GM23338 (cell line): ENCODE data around the gene EHD2. TPM values are rescaled to one million over a fixed set of nuclear protein-coding genes. Genes with fewer than 3 reads are reported as not detected.
A peak's percentile ranks its signal among the peaks of the same experiment; 100 is the strongest.

Source experiments
- ATAC-seq: fragments of 200-7000 bp; cut with Tn5 transposase; 3 replicates; pipeline ENCODE4 v1.9.1; 2020
- DNase-seq: peaks from one replicate; pipeline ENCODE4 v3.0.0-alpha.2; 2015; ENCODE audit warnings: low spot score
- H2AFZ ChIP-seq: fragments of 200-600 bp; sonication (generic); 2 replicates; pipeline ENCODE4 v1.8.0; 2016; ENCODE audit warnings: antibody characterized with exemption, mild to moderate bottlenecking, moderate library complexity
- H3F3A ChIP-seq: fragments of 200-600 bp; sonication (generic); replicated peaks from 2 replicates; pipeline ENCODE4 v1.8.0; 2017; ENCODE audit warnings: antibody characterized with exemption, mixed run types, low read depth
- H3K27ac ChIP-seq: fragments of 200-600 bp; sonication (generic); 2 replicates; pipeline ENCODE4 v1.6.1; 2016; ENCODE audit warnings: low read depth
- H3K27me3 ChIP-seq: fragments of 200-600 bp; sonication (generic); 2 replicates; pipeline ENCODE4 v1.8.0; 2016; ENCODE audit warnings: mild to moderate bottlenecking, mixed run types, moderate library complexity; ENCODE audit not compliant: insufficient read depth
- H3K36me3 ChIP-seq: fragments of 200-600 bp; sonication (generic); 2 replicates; pipeline ENCODE4 v1.8.0; 2016; ENCODE audit warnings: mild to moderate bottlenecking; ENCODE audit not compliant: insufficient read depth
- H3K4me1 ChIP-seq: fragments of 200-600 bp; sonication (generic); 2 replicates; pipeline ENCODE4 v1.8.0; 2016; ENCODE audit warnings: mild to moderate bottlenecking, moderate library complexity; ENCODE audit not compliant: insufficient read depth
- H3K4me2 ChIP-seq: fragments of 200-600 bp; sonication (generic); 2 replicates; pipeline ENCODE4 v1.7.1; 2017; ENCODE audit warnings: mixed run types
- H3K4me3 ChIP-seq: fragments of 200-600 bp; sonication (generic); 2 replicates; pipeline ENCODE4 v1.6.1; 2016; ENCODE audit warnings: mixed run types
- H3K79me2 ChIP-seq: fragments of 200-600 bp; sonication (generic); replicated peaks from 2 replicates; pipeline ENCODE4 v1.8.0; 2017; ENCODE audit warnings: mild to moderate bottlenecking; ENCODE audit not compliant: insufficient read depth
- H3K9me2 ChIP-seq: fragments of 200-600 bp; sonication (generic); 2 replicates; pipeline ENCODE4 v1.8.0; 2017; ENCODE audit not compliant: insufficient read depth
- H4K20me1 ChIP-seq: fragments of 200-600 bp; sonication (generic); replicated peaks from 2 replicates; pipeline ENCODE4 v1.8.0; 2017; ENCODE audit warnings: mild to moderate bottlenecking; ENCODE audit not compliant: insufficient read depth
- H3K27ac Mint-ChIP-seq: 2 replicates; pipeline ENCODE4 v1.8.0; 2020; ENCODE audit warnings: inconsistent platforms, mild to moderate bottlenecking, moderate library complexity, mixed read lengths
- H3K27me3 Mint-ChIP-seq: 3 replicates; pipeline ENCODE4 v1.8.0; 2022; ENCODE audit warnings: low read depth, mild to moderate bottlenecking, moderate library complexity, mixed read lengths, inconsistent platforms; ENCODE audit not compliant: insufficient read depth, poor library complexity
- H3K36me3 Mint-ChIP-seq: 3 replicates; pipeline ENCODE4 v1.8.0; 2021; ENCODE audit warnings: low read depth, mild to moderate bottlenecking, inconsistent platforms, moderate library complexity, mixed read lengths
- H3K4me1 Mint-ChIP-seq: 3 replicates; pipeline ENCODE4 v1.8.0; 2020; ENCODE audit warnings: mild to moderate bottlenecking, inconsistent platforms, mixed read lengths
- H3K4me3 Mint-ChIP-seq: 3 replicates; pipeline ENCODE4 v1.8.0; 2021; ENCODE audit warnings: moderate library complexity, mild to moderate bottlenecking, inconsistent platforms, mixed read lengths
- H3K9me3 Mint-ChIP-seq: 3 replicates; pipeline ENCODE4 v1.8.0; 2020; ENCODE audit warnings: moderate library complexity, mild to moderate bottlenecking, inconsistent platforms, mixed read lengths
- CREB1 ChIP-seq: fragments of 250-450 bp; sonication (Bioruptor Pico); IDR thresholded peaks from 2 replicates; pipeline ENCODE4 v1.5.0; 2020; ENCODE audit warnings: low read depth, mild to moderate bottlenecking, moderate library complexity
- ETS1 ChIP-seq: IDR thresholded peaks from 2 replicates; pipeline ENCODE4 v1.6.1; 2016; ENCODE audit warnings: antibody characterized with exemption
- EZH2 ChIP-seq: fragments of 200-600 bp; sonication (generic); IDR thresholded peaks from one replicate; pipeline ENCODE4 v1.8.0; 2017; ENCODE audit warnings: antibody characterized with exemption, mild to moderate bottlenecking, low read depth; ENCODE audit not compliant: unreplicated experiment
- EZH2phosphoT487 ChIP-seq: fragments of 200-600 bp; sonication (generic); IDR thresholded peaks from one replicate; pipeline ENCODE4 v1.8.1; 2018; ENCODE audit warnings: antibody characterized with exemption; ENCODE audit not compliant: unreplicated experiment
- JUNB ChIP-seq: IDR thresholded peaks from one replicate; pipeline ENCODE4 v1.6.1; 2016; ENCODE audit warnings: antibody characterized with exemption; ENCODE audit not compliant: unreplicated experiment
- NANOG ChIP-seq: IDR thresholded peaks from 2 replicates; pipeline ENCODE4 v1.6.1; 2016; ENCODE audit warnings: antibody characterized with exemption, borderline replicate concordance
- POLR2AphosphoS5 ChIP-seq: IDR thresholded peaks from 2 replicates; pipeline ENCODE4 v1.6.1; 2016; ENCODE audit warnings: antibody characterized with exemption, low read depth
- STAT1 ChIP-seq: IDR thresholded peaks from one replicate; pipeline ENCODE4 v1.6.1; 2016; ENCODE audit warnings: antibody characterized with exemption; ENCODE audit not compliant: unreplicated experiment
- ZNF114 ChIP-seq: fragments of 250-450 bp; sonication (Bioruptor Pico); IDR thresholded peaks from 2 replicates; pipeline ENCODE4 v1.5.0; 2020; ENCODE audit warnings: mild to moderate bottlenecking, moderate library complexity
- ZNF331 ChIP-seq: fragments of 250-450 bp; sonication (Bioruptor Pico); IDR thresholded peaks from 2 replicates; pipeline ENCODE4 v1.5.0; 2020; ENCODE audit warnings: low read depth, mild to moderate bottlenecking, moderate library complexity
- polyA plus RNA-seq: library from polyadenylated mRNA; unstranded; fragments of >200 nt; fragmentation: Nextera tagmentation; extraction: Ambion mirVana; gene quantifications from 2 replicates; pipeline ENCODE4 v1.2.1, GENCODE V29; 2016
- total RNA-seq: library from RNA; depleted of rRNA; stranded (reverse); fragments of >200 nt; shearing (Covaris generic); gene quantifications from 2 replicates; pipeline ENCODE4 v1.2.3, GENCODE V29; 2014
- TF ChIP-seq, protein P1 (sequence below), 2 experiments: fragments of 200-600 bp in 1 of 2; sonication (generic) in 1 of 2; conservative IDR thresholded peaks; 2 replicates each; pipeline versions ENCODE4 v1.5.1 to v1.6.1; 2016 to 2017; ENCODE audit warnings: antibody characterized with exemption in 2 of 2, low read depth in 2 of 2, mild to moderate bottlenecking in 2 of 2, moderate library complexity in 1 of 2
- TF ChIP-seq, protein P2 (sequence below): fragments of 250-450 bp; sonication (Bioruptor Pico); IDR thresholded peaks from 2 replicates; pipeline ENCODE4 v1.5.0; 2020; ENCODE audit warnings: mild to moderate bottlenecking, moderate library complexity
- TF ChIP-seq, protein P3 (sequence below): IDR thresholded peaks from one replicate; pipeline ENCODE4 v1.6.1; 2018; ENCODE audit warnings: antibody characterized with exemption; ENCODE audit not compliant: unreplicated experiment

Gene EHD2
- total and polyA plus RNA-seq, 2 experiments from 2014 or later = 6.6 to 10.8 TPM

DNA sequence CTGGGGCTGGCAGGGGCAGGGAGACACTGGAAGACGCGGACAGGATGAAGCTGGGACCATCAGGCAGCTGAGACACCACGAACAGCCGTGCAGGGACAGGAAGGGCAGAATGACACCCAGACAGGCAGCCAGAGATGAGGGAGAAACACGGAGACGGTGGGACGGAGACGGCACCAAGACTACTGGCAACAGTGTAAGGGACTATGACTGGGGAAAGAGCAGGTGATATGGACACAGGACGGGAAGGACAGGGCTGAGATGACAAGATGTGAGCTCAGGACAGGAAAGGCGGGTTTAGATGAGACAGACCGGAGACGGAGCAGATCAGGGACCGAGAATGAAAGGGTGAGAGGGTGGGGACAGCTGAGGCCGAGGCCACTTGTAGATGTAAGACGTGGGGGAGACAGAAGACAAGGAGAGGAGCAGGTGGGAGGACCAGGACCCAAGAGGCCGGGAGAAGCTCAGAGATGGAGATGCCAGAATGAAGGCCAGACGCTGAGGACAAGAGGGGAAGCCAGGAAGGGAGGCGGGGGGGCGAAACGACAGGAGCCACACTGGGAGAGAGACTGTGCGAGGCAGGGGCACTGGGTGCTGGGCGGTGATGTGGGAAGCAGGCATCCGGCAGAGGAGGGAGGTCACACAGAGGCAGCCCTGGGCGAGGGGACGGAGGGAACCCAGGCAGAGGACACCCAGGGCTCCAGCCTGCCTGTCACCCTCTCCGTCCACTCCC is 17.5 kb upstream of the EHD2 start:
- Histone ChIP-seq H4K20me1 (peaks cover 4% of the 10 kb centered on the region), H3K9me2 (no peaks in the 10 kb centered on the region), H3K4me3 (no peak overlapping the region), H3F3A (peaks cover 9% of the 10 kb centered on the region; the same call in 1 of the 2 replicates), H3K27me3 (no peaks in the 10 kb centered on the region), H3K27ac (no peak overlapping the region), H2AFZ (no peak overlapping the region), H3K4me2 (no peak overlapping the region), H3K36me3 (peaks cover 10% of the 10 kb centered on the region), H3K79me2 (no peaks in the 10 kb centered on the region), H3K4me1 (no peaks in the 10 kb centered on the region)
- Mint-ChIP-seq H3K4me1 (peaks cover 7% of the 10 kb centered on the region), H3K27me3 (peaks cover 16% of the 10 kb centered on the region), H3K9me3 (no peaks in the 10 kb centered on the region), H3K27ac (peak overlapping the region; percentile 9), H3K36me3 (peaks cover 32% of the 10 kb centered on the region), H3K4me3 (no peak overlapping the region; the same call in 2 of the 3 replicates)
- ATAC-seq (no peak), DNase-seq (no peak)
- TF ChIP-seq ETS1 (no peak), ZNF331 (CRISPR knock-in tag) (no peak), NANOG (no peak), EZH2phosphoT487 (no peak), JUNB (no peak), EZH2 (no peak), STAT1 (no peak), CREB1 (CRISPR knock-in tag) (no peak), POLR2AphosphoS5 (no peak), ZNF114 (CRISPR knock-in tag) (no peak)
- TF ChIP-seq, protein P1, sequence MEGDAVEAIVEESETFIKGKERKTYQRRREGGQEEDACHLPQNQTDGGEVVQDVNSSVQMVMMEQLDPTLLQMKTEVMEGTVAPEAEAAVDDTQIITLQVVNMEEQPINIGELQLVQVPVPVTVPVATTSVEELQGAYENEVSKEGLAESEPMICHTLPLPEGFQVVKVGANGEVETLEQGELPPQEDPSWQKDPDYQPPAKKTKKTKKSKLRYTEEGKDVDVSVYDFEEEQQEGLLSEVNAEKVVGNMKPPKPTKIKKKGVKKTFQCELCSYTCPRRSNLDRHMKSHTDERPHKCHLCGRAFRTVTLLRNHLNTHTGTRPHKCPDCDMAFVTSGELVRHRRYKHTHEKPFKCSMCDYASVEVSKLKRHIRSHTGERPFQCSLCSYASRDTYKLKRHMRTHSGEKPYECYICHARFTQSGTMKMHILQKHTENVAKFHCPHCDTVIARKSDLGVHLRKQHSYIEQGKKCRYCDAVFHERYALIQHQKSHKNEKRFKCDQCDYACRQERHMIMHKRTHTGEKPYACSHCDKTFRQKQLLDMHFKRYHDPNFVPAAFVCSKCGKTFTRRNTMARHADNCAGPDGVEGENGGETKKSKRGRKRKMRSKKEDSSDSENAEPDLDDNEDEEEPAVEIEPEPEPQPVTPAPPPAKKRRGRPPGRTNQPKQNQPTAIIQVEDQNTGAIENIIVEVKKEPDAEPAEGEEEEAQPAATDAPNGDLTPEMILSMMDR (conservative IDR thresholded peaks at IDR 0.05; ENCODE audit: low read depth in 2 of 2) = no peak
- TF ChIP-seq, protein P2, sequence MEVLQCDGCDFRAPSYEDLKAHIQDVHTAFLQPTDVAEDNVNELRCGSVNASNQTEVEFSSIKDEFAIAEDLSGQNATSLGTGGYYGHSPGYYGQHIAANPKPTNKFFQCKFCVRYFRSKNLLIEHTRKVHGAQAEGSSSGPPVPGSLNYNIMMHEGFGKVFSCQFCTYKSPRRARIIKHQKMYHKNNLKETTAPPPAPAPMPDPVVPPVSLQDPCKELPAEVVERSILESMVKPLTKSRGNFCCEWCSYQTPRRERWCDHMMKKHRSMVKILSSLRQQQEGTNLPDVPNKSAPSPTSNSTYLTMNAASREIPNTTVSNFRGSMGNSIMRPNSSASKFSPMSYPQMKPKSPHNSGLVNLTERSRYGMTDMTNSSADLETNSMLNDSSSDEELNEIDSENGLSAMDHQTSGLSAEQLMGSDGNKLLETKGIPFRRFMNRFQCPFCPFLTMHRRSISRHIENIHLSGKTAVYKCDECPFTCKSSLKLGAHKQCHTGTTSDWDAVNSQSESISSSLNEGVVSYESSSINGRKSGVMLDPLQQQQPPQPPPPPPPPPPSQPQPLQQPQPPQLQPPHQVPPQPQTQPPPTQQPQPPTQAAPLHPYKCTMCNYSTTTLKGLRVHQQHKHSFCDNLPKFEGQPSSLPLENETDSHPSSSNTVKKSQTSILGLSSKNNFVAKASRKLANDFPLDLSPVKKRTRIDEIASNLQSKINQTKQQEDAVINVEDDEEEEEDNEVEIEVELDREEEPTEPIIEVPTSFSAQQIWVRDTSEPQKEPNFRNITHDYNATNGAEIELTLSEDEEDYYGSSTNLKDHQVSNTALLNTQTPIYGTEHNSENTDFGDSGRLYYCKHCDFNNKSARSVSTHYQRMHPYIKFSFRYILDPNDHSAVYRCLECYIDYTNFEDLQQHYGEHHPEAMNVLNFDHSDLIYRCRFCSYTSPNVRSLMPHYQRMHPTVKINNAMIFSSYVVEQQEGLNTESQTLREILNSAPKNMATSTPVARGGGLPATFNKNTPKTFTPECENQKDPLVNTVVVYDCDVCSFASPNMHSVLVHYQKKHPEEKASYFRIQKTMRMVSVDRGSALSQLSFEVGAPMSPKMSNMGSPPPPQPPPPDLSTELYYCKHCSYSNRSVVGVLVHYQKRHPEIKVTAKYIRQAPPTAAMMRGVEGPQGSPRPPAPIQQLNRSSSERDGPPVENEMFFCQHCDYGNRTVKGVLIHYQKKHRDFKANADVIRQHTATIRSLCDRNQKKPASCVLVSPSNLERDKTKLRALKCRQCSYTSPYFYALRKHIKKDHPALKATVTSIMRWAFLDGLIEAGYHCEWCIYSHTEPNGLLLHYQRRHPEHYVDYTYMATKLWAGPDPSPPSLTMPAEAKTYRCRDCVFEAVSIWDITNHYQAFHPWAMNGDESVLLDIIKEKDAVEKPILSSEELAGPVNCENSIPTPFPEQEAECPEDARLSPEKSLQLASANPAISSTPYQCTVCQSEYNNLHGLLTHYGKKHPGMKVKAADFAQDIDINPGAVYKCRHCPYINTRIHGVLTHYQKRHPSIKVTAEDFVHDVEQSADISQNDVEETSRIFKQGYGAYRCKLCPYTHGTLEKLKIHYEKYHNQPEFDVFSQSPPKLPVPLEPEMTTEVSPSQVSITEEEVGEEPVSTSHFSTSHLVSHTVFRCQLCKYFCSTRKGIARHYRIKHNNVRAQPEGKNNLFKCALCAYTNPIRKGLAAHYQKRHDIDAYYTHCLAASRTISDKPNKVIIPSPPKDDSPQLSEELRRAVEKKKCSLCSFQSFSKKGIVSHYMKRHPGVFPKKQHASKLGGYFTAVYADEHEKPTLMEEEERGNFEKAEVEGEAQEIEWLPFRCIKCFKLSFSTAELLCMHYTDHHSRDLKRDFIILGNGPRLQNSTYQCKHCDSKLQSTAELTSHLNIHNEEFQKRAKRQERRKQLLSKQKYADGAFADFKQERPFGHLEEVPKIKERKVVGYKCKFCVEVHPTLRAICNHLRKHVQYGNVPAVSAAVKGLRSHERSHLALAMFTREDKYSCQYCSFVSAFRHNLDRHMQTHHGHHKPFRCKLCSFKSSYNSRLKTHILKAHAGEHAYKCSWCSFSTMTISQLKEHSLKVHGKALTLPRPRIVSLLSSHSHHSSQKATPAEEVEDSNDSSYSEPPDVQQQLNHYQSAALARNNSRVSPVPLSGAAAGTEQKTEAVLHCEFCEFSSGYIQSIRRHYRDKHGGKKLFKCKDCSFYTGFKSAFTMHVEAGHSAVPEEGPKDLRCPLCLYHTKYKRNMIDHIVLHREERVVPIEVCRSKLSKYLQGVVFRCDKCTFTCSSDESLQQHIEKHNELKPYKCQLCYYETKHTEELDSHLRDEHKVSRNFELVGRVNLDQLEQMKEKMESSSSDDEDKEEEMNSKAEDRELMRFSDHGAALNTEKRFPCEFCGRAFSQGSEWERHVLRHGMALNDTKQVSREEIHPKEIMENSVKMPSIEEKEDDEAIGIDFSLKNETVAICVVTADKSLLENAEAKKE (CRISPR knock-in tag) = no peak
- TF ChIP-seq, protein P3, sequence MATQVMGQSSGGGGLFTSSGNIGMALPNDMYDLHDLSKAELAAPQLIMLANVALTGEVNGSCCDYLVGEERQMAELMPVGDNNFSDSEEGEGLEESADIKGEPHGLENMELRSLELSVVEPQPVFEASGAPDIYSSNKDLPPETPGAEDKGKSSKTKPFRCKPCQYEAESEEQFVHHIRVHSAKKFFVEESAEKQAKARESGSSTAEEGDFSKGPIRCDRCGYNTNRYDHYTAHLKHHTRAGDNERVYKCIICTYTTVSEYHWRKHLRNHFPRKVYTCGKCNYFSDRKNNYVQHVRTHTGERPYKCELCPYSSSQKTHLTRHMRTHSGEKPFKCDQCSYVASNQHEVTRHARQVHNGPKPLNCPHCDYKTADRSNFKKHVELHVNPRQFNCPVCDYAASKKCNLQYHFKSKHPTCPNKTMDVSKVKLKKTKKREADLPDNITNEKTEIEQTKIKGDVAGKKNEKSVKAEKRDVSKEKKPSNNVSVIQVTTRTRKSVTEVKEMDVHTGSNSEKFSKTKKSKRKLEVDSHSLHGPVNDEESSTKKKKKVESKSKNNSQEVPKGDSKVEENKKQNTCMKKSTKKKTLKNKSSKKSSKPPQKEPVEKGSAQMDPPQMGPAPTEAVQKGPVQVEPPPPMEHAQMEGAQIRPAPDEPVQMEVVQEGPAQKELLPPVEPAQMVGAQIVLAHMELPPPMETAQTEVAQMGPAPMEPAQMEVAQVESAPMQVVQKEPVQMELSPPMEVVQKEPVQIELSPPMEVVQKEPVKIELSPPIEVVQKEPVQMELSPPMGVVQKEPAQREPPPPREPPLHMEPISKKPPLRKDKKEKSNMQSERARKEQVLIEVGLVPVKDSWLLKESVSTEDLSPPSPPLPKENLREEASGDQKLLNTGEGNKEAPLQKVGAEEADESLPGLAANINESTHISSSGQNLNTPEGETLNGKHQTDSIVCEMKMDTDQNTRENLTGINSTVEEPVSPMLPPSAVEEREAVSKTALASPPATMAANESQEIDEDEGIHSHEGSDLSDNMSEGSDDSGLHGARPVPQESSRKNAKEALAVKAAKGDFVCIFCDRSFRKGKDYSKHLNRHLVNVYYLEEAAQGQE = no peak
